Endothelial cell of hepatic sinusoid (primary cell): ENCODE measurements around the gene ZGPAT.

Source experiments
- in situ Hi-C: cut with HindIII; loops from 2 replicates; pipeline ENCODE4 v1.10.0; 2017; ENCODE audit warnings: low sequenced_read_pairs

Gene ZGPAT

DNA sequence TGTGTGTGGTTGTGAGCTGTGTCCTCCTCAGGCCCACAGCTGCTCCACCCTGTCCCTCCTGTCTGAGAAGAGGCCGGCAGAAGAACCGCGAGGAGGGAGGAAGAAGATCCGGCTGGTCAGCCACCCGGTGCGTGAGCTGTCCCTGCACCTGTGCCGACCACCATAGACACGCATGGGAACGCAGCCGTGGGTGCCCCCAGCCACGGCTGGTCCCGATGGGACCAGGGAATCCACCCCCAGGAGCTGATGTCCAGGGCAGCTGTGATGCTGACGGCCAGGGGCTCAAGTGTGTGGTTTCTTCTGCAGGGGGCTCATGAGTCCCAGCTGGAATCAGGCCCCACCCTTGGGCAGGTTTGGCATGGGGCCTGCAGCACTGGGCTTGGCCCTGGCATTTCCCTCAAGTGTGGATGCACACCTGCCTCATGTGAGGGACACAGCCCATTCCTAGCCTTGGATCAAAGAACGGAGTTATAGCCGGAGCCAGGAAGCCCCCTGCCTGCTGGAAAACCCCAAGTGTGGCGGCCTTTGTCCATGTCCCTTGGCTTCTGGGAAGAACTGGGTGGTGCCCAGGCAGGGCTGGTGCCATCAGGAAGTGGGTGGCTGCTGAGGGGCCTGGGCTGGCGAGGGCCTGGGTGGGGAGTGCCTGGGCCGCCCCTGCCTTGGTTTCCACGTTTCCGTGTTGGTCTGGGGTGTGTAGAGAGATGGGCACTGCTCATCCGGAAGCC, 16.0 kb upstream of the ZGPAT start:
- in situ Hi-C loops, result no loop called here

DNA sequence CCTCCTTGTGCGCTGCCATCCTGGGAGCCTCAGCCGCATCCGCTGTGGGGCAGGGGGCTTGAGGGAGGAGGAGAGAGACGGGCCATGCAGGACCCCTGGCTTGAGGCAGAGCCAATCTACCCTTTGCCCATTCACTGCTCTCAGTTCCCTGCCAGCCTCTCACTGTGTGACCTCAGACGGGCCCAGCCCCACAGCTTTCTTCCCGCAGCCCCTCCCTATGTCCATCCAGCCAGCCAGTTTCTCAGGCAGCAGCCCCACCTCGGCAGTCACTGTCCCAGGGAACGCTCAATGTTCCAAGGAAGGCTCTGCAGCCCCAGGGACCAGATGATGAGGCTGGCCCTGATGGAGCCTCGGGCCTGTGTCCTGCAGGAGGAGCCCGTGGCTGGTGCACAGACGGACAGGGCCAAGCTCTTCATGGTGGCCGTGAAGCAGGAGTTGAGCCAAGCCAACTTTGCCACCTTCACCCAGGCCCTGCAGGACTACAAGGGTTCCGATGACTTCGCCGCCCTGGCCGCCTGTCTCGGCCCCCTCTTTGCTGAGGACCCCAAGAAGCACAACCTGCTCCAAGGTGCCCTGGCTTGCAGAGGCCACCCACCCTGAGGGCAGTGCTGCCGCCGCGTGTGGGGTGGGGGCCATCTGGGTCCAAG, 15.3 kb upstream of the ZGPAT start:
- in situ Hi-C loops, result no loop called here

GRCh38 chr20:63693083-63693732, 14.6 kb upstream of the ZGPAT start:
- in situ Hi-C loops, result no loop called here

DNA sequence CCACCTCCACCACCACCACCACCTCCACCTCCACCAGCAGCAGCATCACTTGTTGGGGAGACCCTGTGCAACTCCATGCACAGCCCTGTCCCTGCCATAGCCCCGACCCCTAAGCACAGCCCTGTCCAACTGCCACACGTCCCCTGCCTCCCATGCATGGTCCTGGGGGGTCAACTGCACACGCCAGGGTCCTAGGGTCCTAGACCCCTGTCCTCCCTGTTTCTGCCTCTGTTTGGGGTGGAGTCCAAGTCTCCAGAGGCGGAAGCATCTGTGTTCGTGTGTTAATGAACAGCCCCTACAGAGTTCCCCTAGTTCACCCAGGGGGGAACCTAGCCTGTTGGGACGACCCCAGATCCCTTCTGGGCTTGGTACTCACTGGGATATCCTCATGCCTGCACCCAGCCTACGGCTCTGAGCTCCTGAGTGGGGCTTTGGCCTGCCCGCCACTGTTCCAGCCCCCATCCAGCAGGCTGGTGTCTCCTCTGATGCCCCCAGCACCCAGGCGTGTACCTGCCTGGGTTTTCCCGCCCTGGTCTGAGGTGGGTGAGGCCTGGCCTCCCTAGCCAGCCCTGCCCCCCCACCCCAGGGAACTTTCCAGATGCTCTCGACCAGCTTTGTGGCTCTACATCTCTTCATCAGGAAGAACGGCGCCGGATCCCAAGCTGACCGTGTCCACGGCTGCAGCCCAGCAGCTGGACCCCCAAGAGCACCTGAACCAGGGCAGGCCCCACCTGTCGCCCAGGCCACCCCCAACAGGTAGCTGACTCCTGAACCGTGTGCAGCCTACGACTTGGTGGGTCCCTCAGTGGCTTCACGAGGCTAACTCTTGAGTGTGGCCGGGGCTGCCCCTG, 13.9 kb upstream of the ZGPAT start:
- in situ Hi-C loops, result no loop called here

GRCh38 chr20:63694584-63695423, 13.0 kb upstream of the ZGPAT start:
- in situ Hi-C loops, result no loop called here

GRCh38 chr20:63695424-63696305, 12.2 kb upstream of the ZGPAT start:
- in situ Hi-C loops, result no loop called here

GRCh38 chr20:63696306-63696627, 11.6 kb upstream of the ZGPAT start:
- in situ Hi-C loops, result no loop called here

GRCh38 chr20:63696628-63697356, 11.0 kb upstream of the ZGPAT start, which contains the start of gene TNFRSF6B:
Gene TNFRSF6B, plus strand, starts transcription at chr20:63696652. Its CDS starts 116 bp downstream, at chr20:63696768.
- in situ Hi-C loops, result no loop called here

DNA sequence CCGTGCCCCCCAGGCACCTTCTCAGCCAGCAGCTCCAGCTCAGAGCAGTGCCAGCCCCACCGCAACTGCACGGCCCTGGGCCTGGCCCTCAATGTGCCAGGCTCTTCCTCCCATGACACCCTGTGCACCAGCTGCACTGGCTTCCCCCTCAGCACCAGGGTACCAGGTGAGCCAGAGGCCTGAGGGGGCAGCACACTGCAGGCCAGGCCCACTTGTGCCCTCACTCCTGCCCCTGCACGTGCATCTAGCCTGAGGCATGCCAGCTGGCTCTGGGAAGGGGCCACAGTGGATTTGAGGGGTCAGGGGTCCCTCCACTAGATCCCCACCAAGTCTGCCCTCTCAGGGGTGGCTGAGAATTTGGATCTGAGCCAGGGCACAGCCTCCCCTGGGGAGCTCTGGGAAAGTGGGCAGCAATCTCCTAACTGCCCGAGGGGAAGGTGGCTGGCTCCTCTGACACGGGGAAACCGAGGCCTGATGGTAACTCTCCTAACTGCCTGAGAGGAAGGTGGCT, 10.4 kb upstream of the ZGPAT start:
- in situ Hi-C loops, result no loop called here

DNA sequence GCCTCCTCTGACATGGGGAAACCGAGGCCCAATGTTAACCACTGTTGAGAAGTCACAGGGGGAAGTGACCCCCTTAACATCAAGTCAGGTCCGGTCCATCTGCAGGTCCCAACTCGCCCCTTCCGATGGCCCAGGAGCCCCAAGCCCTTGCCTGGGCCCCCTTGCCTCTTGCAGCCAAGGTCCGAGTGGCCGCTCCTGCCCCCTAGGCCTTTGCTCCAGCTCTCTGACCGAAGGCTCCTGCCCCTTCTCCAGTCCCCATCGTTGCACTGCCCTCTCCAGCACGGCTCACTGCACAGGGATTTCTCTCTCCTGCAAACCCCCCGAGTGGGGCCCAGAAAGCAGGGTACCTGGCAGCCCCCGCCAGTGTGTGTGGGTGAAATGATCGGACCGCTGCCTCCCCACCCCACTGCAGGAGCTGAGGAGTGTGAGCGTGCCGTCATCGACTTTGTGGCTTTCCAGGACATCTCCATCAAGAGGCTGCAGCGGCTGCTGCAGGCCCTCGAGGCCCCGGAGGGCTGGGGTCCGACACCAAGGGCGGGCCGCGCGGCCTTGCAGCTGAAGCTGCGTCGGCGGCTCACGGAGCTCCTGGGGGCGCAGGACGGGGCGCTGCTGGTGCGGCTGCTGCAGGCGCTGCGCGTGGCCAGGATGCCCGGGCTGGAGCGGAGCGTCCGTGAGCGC, 9.8 kb upstream of the ZGPAT start:
- in situ Hi-C loops, result no loop called here

DNA sequence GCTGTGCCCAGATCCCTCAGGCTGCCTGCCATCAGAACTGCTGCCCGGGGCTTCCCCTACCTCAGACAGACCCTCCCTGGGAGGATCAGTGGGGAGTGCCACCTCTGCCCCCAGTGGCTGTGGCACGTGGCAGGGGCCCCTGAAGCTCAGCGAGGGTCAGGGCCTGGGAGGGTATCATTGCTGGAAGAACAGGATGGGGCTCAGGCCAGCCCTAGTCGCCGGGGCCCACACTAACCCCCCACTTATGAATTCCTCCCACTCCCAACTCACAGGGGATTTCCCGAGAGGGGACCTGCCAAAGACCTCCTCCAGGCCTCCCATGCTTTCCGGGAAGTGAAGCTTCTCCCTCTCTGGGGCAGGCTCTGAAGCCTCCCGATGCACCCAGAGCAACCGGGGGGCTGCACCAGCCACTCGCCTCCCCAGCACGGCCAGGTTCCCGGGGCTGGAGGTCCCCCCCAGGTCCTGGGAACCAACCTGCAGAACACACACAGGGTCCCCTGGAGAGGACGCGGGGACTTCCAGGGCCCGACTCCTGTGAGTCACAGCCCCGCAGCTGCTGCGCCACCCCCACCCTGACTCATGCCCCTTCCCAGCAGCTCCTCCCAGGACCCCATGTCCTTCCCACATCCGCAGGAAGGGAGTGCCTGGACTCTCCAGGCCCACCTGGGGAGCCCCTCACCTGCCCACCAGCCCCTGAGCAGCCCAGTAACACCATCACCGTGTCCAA, 8.9 kb upstream of the ZGPAT start:
- in situ Hi-C loops, result no loop called here

DNA sequence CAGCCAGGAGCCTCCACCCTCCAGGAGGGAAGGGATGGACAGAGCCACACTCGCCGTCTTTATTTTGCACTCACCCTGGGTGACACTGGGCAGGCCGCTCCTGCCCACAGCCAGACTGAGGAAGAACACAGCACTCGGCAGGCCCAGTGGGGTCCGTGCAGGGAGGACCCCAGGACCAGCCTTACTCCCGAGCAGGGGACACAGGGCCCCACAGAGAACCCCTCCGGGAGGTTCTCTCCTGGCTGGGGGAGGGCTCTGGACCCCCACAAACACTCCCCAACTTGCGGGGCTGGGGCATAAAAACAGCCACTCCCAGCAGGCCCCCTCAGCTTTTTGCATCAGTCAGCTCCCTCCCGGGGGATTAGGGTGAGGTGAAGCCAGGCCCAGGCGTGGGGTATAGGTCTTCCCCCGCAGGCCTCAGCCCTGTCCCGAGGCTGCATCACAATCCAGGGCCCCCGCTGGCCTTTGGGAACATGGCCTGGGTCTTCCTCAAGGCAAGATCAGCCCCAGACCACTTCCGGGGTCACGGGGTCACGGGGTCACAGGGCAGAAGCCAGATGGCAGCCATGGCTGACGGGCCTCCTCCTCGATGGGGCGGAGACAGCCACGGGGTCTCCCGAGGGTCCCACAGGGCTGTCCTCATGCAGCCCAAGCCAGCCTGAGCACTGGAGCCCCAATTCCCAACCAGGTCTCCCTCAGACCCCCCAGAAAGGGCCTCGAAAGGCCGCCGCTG, 8.2 kb upstream of the ZGPAT start:
- in situ Hi-C loops, result no loop called here

- in situ Hi-C loops, result no loop called here
These were observed 7.4 kb upstream of the ZGPAT start for GRCh38 chr20:63700199-63701050.

GRCh38 chr20:63701051-63701328, 6.8 kb upstream of the ZGPAT start:
- in situ Hi-C loops, result no loop called here

DNA sequence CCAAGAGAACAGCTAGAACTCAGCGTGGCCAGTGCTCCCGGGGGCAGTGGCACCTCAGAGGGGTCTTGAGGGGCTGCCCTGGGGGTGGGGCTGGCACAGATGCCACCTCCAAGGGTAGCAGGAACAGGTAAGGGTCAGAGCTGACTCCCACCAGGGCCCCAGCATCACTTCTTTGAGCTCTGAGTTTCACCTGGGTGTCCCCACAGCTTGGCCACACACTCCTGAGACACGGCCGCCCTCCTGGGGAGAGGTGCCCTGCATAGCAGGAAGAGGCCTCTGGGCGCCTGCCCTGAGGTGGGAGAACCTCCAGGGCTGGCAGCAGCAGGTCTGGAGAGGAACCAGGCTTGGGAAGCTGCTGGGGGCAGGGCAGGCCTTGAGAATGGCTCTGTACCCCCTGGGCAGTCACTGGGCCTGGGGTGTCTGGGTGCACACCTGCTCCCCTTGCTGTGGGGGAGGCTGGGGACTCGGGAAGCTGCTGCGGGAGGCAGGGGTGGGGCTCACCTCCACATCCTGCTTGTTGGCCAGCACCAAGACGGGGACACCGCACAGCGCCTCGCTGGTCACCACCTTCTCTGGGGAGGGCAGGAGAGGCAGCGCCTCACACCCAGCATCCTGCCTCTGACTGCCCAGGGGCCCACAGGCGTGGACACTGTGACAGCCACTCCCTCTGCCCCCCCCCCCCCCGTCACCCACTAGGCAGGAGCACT, 6.4 kb upstream of the ZGPAT start:
- in situ Hi-C loops, result no loop called here
